ENCODE data around the gene EBP.
"Not testable (repeated sequence)": the region's sequence is repeated elsewhere in the genome, so short reads cannot be mapped to it uniquely, and the experiment has no call there.

EBP gene

GRCh38 chrX:48516285-48516684 lies 5.3 kb upstream of the EBP start:
- Histone ChIP-seq H3K4me1 (no peaks in the 10 kb centered on the region), H3K4me3 (no peak overlapping the region), H3K9me3 (no peaks in the 10 kb centered on the region), H3K36me3 (peaks cover 0 to 20% (median 7%) of the 10 kb centered on the region in 3 donors), H3K27ac (no peak overlapping the region), H3K27me3 (no peaks in the 10 kb centered on the region)
- no peak for DNase-seq
- TF ChIP-seq CTCF (IDR thresholded peaks at IDR 0.05) = no peak
- intact Hi-C loops (cut with DNase I; ENCODE audit: low total_unique reads) = no loop called here

GRCh38 chrX:48516987-48517386 lies 4.6 kb upstream of the EBP start:
- no peak overlapping the region for H3K27ac ChIP-seq
- intact Hi-C loops (cut with DNase I; ENCODE audit: low total_unique reads) = no loop called here
- H3K27me3 ChIP-seq = no peaks in the 10 kb centered on the region
- no peak for DNase-seq
- no peak for TF ChIP-seq CTCF (IDR thresholded peaks at IDR 0.05)
- H3K4me3 ChIP-seq = no peak overlapping the region
- H3K4me1 ChIP-seq = no peaks in the 10 kb centered on the region
- H3K36me3 ChIP-seq = peaks cover 0 to 20% (median 7%) of the 10 kb centered on the region in 3 donors
- H3K9me3 ChIP-seq = no peaks in the 10 kb centered on the region

DNA sequence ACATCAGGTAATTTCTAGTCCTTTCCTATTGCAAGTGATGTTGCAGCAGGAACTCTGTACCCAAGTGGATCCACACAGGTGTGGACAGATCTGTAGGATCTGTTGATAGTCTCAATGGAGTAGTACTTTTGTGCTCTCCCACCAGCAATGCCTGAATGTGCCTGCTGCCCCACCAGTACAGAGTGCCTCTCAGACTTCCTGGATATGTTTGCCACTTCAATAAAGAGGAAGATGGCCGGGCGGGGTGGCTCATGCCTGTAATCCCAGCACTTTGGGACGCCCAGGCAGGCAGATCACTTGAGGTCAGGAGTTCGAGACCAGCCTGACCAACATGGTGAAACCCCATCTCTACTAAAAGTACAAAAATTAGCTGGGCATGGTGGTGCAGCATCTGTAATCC lies 2.1 kb upstream of the EBP start:
- H3K27me3 ChIP-seq; H3K4me1 ChIP-seq; H3K9me3 ChIP-seq; intact Hi-C loops (cut with DNase I; ENCODE audit: low total_unique reads); DNase-seq; H3K4me3 ChIP-seq; H3K27ac ChIP-seq: not testable (repeated sequence)
- peaks cover 0 to 17% (median 3%) of the 10 kb centered on the region in 3 donors for H3K36me3 ChIP-seq

DNA sequence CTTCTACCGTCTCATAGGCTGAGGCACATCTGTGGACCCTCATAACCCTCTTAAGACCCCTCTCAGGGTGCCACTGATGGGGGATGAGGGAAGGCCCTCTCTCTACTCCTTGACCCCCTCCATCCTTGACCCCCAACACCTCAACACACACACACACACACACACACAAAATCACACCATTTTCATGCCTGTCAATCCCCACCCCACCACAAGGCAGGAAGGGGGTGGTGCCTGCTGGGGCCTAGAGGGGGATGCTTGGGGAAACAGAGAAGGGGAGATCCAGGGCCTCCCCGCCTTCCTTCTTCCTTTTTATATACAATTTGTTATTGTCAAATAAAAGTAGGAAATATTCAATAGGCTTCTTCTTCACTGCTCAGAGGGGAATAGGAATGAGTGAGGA lies 1.2 kb upstream of the EBP start:
- H3K4me3 ChIP-seq = no peak overlapping the region
- intact Hi-C loops (cut with DNase I; ENCODE audit: low total_unique reads) = no loop called here
- no peak for TF ChIP-seq CTCF (IDR thresholded peaks at IDR 0.05)
- H3K27me3 ChIP-seq = no peaks in the 10 kb centered on the region
- no peak overlapping the region for H3K27ac ChIP-seq
- no peak for DNase-seq
- H3K36me3 ChIP-seq = peaks cover 0 to 11% (median 0%) of the 10 kb centered on the region in 3 donors
- H3K9me3 ChIP-seq = no peaks in the 10 kb centered on the region
- H3K4me1 ChIP-seq = peaks cover 0 to 6% (median 1%) of the 10 kb centered on the region in 4 donors

- Histone ChIP-seq H3K36me3 (peaks cover 0 to 6% (median 0%) of the 10 kb centered on the region in 3 donors), H3K4me1 (peaks cover 0 to 6% (median 1%) of the 10 kb centered on the region in 4 donors), H3K27me3 (no peaks in the 10 kb centered on the region), H3K9me3 (no peaks in the 10 kb centered on the region), H3K27ac (peak overlapping the region in 1 of 2 donors; percentile 79), H3K4me3 (peak overlapping the region; percentile 65 to 66)
- TF ChIP-seq CTCF (IDR thresholded peaks at IDR 0.05) = no peak
- intact Hi-C loops (cut with DNase I; ENCODE audit: low total_unique reads) = no loop called here
- DNase-seq = no peak
Observed at GRCh38 chrX:48520976-48521352, 644 bp upstream of the EBP start.

GRCh38 chrX:48522291-48522690 lies 683 bp downstream of the EBP start:
- TF ChIP-seq CTCF (IDR thresholded peaks at IDR 0.05) = no peak
- intact Hi-C loops (cut with DNase I; ENCODE audit: low total_unique reads) = no loop called here

More at GRCh38 chrX:48522291-48522690, 683 bp downstream of the EBP start:
- no peak for DNase-seq
- Histone ChIP-seq H3K4me3 (peak overlapping the region; percentile 65 to 66), H3K27me3 (no peaks in the 10 kb centered on the region), H3K36me3 (peaks cover 0 to 7% (median 0%) of the 10 kb centered on the region in 3 donors), H3K4me1 (peaks cover 0 to 6% (median 1%) of the 10 kb centered on the region in 4 donors), H3K9me3 (no peaks in the 10 kb centered on the region), H3K27ac (peak overlapping the region; percentile 64 to 79)
